HG03280 (cell line): Measurements from ENCODE around the gene GOLGA6L24.
"Not testable (repeated sequence)": the region's sequence is repeated elsewhere in the genome, so short reads cannot be mapped to it uniquely, and the experiment has no call there.

Source experiments
- ATAC-seq: cut with Tn5 transposase; IDR thresholded peaks from one replicate; pipeline ENCODE4 v1.9.1; 2021; ENCODE audit warnings: mild to moderate bottlenecking, moderate library complexity; ENCODE audit not compliant: unreplicated experiment

Gene GOLGA6L24, protein sequence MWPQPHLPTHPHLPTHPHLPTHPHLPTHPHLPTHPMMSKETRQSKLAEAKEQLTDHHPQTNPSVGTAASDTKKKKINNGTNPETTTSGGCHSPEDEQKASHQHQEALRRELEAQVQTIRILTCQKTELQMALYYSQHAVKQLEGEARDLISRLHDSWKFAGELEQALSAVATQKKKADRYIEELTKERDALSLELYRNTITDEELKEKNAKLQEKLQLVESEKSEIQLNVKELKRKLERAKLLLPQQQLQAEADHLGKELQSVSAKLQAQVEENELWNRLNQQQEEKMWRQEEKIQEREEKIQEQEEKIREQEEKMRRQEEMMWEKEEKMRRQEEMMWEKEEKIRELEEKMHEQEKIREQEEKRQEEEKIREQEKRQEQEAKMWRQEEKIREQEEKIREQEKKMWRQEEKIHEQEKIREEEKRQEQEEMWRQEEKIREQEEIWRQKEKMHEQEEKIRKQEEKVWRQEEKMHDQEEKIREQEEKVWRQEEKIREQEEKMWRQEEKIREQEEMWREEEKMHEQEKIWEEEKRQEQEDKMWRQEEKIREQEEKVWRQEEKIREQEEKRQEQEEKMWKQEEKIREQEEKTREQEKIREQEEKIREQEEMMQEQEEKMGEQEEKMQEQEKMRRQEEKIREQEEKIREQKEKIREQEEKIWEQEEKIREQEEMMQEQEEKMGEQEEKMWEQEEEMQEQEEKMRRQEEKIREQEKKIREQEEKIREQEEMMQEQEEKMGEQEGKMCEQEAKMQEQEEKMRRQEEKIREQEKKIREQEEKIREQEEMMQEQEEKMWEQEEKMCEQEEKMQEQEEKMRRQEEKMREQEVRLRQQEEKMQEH

GRCh38 chr15:28357984-28358383, at the start of gene GOLGA6L24:
GOLGA6L24 (minus strand) TSS chr15:28358084; CDS start chr15:28358023, 61 bp downstream.
- ATAC-seq, result not testable (repeated sequence)

GRCh38 chr15:28402774-28403435, 45.0 kb upstream of the GOLGA6L24 start:
- ATAC-seq, result not testable (repeated sequence)

DNA sequence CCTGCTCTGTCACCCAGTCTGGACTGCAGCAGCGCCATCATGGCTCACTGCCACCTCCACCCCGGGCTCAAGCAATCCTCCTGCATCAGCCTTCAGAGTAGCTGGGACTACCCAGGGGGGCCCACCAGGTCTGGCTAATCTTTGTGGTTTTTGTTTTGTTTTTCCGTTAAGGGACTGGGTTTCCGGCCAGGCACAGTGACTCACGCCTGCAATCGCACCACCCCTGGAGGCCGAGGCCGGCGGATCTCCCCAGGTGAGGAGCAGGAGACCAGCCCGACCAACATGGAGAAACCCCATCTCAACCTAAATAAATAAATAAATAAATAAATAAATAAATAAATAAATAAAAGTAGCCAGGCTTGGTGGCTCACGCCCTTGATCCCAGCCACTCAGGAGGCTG, 38.1 kb upstream of the GOLGA6L24 start:
- not testable (repeated sequence) for ATAC-seq

DNA sequence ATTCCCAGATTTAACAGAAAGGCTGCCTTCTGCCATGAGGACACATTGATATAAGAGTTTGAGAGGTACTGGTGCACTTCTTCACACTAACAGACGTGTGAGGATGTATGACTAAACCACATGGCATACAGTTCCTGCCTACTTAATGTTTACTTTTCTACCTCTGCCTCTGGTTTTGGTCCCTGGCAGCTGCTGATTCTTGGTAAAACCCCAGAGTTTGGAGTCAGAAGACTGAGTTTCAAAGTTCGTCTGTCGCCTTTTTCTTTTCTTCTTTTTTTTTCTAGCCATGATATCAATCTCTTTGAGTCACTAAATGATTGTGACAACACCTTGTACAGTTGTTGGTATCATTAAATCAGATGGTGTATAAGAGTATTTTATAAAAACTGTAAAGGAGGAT, 22.2 kb upstream of the GOLGA6L24 start:
- ATAC-seq, result not testable (repeated sequence)

GRCh38 chr15:28378364-28378763, 20.5 kb upstream of the GOLGA6L24 start, which contains the start of gene GOLGA8F:
GOLGA8F (plus strand) TSS chr15:28378664; CDS start chr15:28378762, 98 bp downstream.
- not testable (repeated sequence) for ATAC-seq

DNA sequence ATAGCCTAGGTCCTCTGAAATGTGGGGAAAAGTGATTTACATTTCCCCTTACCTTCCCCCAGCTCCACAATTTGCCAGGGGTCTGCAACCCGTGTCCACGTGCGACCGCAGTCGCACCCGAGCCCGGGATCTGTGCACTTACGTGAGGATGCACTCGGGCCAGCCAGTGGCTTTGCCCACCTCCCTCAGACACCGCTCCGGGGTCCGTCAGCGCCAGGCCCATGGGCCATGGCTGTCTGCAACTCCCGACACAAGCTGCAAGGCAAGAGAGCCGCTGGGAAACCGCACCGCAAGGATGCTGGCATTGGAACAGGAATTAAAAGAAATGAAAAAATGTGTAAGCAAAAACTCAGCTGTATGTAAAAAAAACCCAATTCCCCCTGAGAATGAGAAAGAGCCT, 7.6 kb upstream of the GOLGA6L24 start:
- ATAC-seq, result not testable (repeated sequence)

DNA sequence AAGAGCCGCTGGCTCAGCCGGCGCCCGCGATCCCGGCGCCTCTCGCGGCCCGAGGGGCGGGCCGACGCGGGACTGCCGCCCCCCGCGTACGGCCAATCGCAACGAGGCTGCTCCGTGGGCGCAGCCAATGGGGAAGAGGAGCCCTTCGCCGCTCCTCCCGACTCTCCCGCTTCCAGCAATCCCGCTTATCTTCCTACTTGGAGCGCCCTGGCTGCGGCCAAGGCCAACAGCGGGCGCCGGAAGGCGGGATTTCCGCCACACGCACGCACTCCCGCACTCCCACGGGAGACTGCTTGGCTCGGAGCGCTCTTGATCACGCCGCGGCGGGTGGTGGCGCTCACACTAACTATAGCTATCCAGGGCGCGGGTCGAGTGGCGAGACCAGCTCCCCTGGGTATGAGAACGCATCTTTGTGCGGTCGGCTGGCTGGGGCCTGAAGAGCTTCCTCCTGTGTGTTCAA, 35.7 kb downstream of the GOLGA6L24 start, which contains the start of gene HERC2:
Gene HERC2 (minus strand): TSS at position 51 of the 460 bp plus-strand sequence. CDS start 746 bp downstream, outside the sequence.
- not testable (repeated sequence) for ATAC-seq

GRCh38 chr15:28321358-28322078, 36.4 kb downstream of the GOLGA6L24 start:
- not testable (repeated sequence) for ATAC-seq

GRCh38 chr15:28319725-28320124, 38.2 kb downstream of the GOLGA6L24 start:
- ATAC-seq, result not testable (repeated sequence)

DNA sequence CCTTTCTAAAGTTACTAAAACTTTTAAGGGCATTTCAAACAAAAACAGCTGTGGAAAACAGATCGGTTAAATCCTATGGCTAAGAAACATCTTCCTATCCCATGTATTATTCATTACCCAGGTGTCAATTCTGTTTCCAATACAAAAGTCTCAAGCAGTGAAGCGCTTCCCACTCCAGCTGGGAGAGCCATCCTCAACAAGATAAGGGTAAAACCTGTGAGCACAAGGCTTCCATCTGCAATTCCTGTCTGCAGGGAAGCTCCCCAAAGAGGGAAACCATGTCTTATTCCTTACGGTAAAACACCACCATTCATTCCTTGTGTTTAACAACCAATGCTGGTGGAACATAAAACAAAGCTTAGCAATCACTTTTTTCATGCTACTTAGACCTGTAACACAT, 39.1 kb downstream of the GOLGA6L24 start:
- not testable (repeated sequence) for ATAC-seq

GRCh38 chr15:28318122-28318521, 39.8 kb downstream of the GOLGA6L24 start:
- not testable (repeated sequence) for ATAC-seq

DNA sequence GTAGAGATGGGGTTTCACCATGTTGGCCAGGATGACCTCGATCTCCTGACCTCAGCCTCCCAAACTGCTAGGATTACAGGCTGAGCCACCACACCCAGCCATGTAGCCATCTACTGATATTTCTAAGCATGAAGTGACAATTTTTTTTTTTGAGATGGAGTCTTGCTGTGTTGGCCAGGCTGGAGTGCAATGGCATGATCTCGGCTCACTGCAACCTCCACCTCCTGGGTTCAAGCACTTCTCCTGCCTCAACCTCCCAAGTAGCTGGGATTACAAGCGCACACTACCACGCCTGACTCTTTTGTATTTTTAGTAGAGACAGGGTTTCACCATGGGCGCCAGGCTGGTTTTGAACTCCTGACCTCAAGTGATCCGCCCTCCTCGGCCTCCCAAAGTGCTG, 40.9 kb downstream of the GOLGA6L24 start:
- not testable (repeated sequence) for ATAC-seq

DNA sequence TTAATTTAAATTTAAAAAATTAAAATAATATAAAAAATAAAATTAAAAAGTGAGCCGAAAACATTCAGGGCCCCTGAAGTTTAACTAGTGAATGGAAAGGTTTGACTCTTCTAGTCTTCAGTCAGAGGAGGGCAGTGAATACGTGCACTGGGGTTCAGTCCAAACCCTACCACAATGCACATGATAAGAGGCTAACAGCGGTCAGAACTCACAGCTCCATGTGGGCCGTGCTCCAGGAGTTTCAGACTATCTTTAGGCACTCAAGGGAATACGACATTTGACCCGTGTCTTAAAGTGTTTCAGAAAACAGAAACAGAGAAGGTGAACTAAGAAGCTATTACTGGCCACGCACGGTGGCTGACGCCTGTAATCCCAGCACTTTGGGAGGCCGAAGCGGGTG, 47.4 kb downstream of the GOLGA6L24 start:
- not testable (repeated sequence) for ATAC-seq

DNA sequence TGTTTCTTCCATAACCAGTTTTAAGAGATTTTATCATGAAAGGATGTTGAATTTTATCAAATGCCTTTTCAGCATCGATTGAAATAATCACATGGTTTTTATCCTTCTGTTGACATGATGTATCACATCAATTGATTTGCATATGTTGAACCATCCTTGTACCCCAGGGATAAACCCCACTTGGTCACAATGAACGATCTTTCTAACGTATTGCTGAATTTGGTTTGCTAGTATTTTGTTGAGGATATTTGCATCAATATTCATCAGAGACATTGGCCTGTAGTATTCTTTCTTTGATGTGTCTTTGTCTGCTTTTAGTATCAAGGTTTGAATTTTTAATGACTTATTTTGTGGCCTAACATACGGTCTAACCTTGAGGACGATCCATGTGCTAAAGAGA, 49.2 kb downstream of the GOLGA6L24 start:
- ATAC-seq, result not testable (repeated sequence)
